HEK293 (cell line): ENCODE measurements around the gene SCG3.

ENCODE experiments used
- CTCF ChIA-PET: fragments of 350-600 bp; formaldehyde crosslinking; extraction: SDS; loops from one replicate; lab custom pipeline; 2021; ENCODE audit warnings: antibody characterized with exemption; lab: Yijun Ruan, JAX
- POLR2A ChIA-PET: fragments of 300-600 bp; formaldehyde crosslinking; extraction: SDS; loops from one replicate; lab custom pipeline; 2020; ENCODE audit warnings: antibody characterized with exemption, inconsistent platforms; lab: Yijun Ruan, JAX
- H3K27ac ChIP-seq: fragments of 200-500 bp; sonication (Bioruptor generic); 2 replicates; pipeline ENCODE4 v1.5.1; 2014; ENCODE audit warnings: low read depth, low read length, control low read depth, inconsistent platforms; ENCODE audit errors: extremely low read depth
- H3K36me3 ChIP-seq, 2 experiments: fragments of 200-500 bp in 1 of 2; sonication (Bioruptor generic) in 1 of 2; 1 replicate in 1 of 2; 2 replicates in 1 of 2; pipeline ENCODE4 v1.5.1; 2014 to 2017; ENCODE audit warnings: inconsistent platforms in 2 of 2, low read length in 2 of 2; ENCODE audit not compliant: control insufficient read depth in 2 of 2, insufficient read depth in 1 of 2
- H3K4me1 ChIP-seq: fragments of 200-500 bp; sonication (Bioruptor generic); 2 replicates; pipeline ENCODE4 v1.5.1; 2014; ENCODE audit warnings: mild to moderate bottlenecking, low read length, inconsistent platforms; ENCODE audit not compliant: control insufficient read depth, insufficient read depth
- H3K4me3 ChIP-seq: 2 replicates; pipeline ENCODE4 v1.5.1; 2011; ENCODE audit warnings: low read depth, mild to moderate bottlenecking, control low read depth, low read length, moderate library complexity
- H3K9me3 ChIP-seq: fragments of 200-500 bp; sonication (Bioruptor generic); 2 replicates; pipeline ENCODE4 v1.5.1; 2014; ENCODE audit warnings: low read depth, low read length, inconsistent platforms; ENCODE audit not compliant: control insufficient read depth, insufficient read depth
- HOXC10 ChIP-seq: sonication (generic); formaldehyde crosslinking; IDR thresholded peaks from 2 replicates; pipeline ENCODE4 v1.8.1; 2023; ENCODE audit warnings: mild to moderate bottlenecking, missing genetic modification reagents
- PRDM4 ChIP-seq: fragments of 450-650 bp; formaldehyde crosslinking; IDR thresholded peaks from 2 replicates; pipeline ENCODE4 v1.5.1; 2017; ENCODE audit warnings: missing biosample characterization, missing genetic modification characterization
- REST ChIP-seq: fragments of 450-650 bp; formaldehyde crosslinking; IDR thresholded peaks from 2 replicates; pipeline ENCODE4 v1.5.1; 2016; ENCODE audit warnings: missing biosample characterization, missing genetic modification characterization
- SCRT2 ChIP-seq: fragments of 450-650 bp; formaldehyde crosslinking; IDR thresholded peaks from 2 replicates; pipeline ENCODE4 v1.5.1; 2016; ENCODE audit warnings: missing biosample characterization, missing genetic modification characterization
- ZBTB20 ChIP-seq: fragments of 450-650 bp; formaldehyde crosslinking; IDR thresholded peaks from 2 replicates; pipeline ENCODE4 v1.5.1; 2016; ENCODE audit warnings: missing biosample characterization, missing genetic modification characterization
- ZBTB48 ChIP-seq: fragments of 450-650 bp; formaldehyde crosslinking; IDR thresholded peaks from 2 replicates; pipeline ENCODE4 v1.5.1; 2016; ENCODE audit warnings: missing biosample characterization, missing genetic modification characterization
- ZFHX2 ChIP-seq: fragments of 450-650 bp; formaldehyde crosslinking; conservative IDR thresholded peaks from 2 replicates; pipeline ENCODE4 v1.5.1; 2016; ENCODE audit warnings: missing biosample characterization, missing genetic modification characterization
- ZFP41 ChIP-seq: fragments of 450-650 bp; formaldehyde crosslinking; IDR thresholded peaks from 2 replicates; pipeline ENCODE4 v1.5.1; 2016; ENCODE audit warnings: missing biosample characterization, missing genetic modification characterization, borderline replicate concordance
- ZNF10 ChIP-seq: fragments of 450-650 bp; formaldehyde crosslinking; IDR thresholded peaks from 2 replicates; pipeline ENCODE4 v1.5.1; 2017; ENCODE audit warnings: missing biosample characterization, missing genetic modification characterization
- ZNF148 ChIP-seq: fragments of 450-650 bp; formaldehyde crosslinking; IDR thresholded peaks from 2 replicates; pipeline ENCODE4 v1.5.0; 2017; ENCODE audit warnings: missing biosample characterization, missing genetic modification characterization, borderline replicate concordance
- ZNF184 ChIP-seq: fragments of 450-650 bp; IDR thresholded peaks from 2 replicates; pipeline ENCODE4 v1.5.1; 2018; ENCODE audit warnings: missing biosample characterization, mild to moderate bottlenecking, missing genetic modification characterization
- ZNF239 ChIP-seq: fragments of 450-650 bp; formaldehyde crosslinking; IDR thresholded peaks from 2 replicates; pipeline ENCODE4 v1.5.1; 2016; ENCODE audit warnings: missing biosample characterization, missing genetic modification characterization
- ZNF433 ChIP-seq: fragments of 450-650 bp; formaldehyde crosslinking; IDR thresholded peaks from 2 replicates; pipeline ENCODE4 v1.5.1; 2016; ENCODE audit warnings: missing biosample characterization, missing genetic modification characterization, low read depth
- ZNF529 ChIP-seq: fragments of 450-650 bp; formaldehyde crosslinking; IDR thresholded peaks from 2 replicates; pipeline ENCODE4 v1.5.1; 2017; ENCODE audit warnings: missing genetic modification characterization, missing biosample characterization; ENCODE audit not compliant: insufficient replicate concordance
- ZNF621 ChIP-seq: fragments of 450-650 bp; formaldehyde crosslinking; IDR thresholded peaks from 2 replicates; pipeline ENCODE4 v1.5.1; 2017; ENCODE audit warnings: missing biosample characterization, missing genetic modification characterization
- ZNF624 ChIP-seq: fragments of 450-650 bp; formaldehyde crosslinking; IDR thresholded peaks from 2 replicates; pipeline ENCODE4 v1.5.1; 2017; ENCODE audit warnings: missing biosample characterization, missing genetic modification characterization
- ZNF76 ChIP-seq: fragments of 450-650 bp; formaldehyde crosslinking; IDR thresholded peaks from 2 replicates; pipeline ENCODE4; 2016; ENCODE audit warnings: low read depth, missing biosample characterization, missing genetic modification characterization, borderline replicate concordance
- ZSCAN18 ChIP-seq: fragments of 450-650 bp; formaldehyde crosslinking; IDR thresholded peaks from 2 replicates; pipeline ENCODE4 v1.5.1; 2016; ENCODE audit warnings: missing biosample characterization, missing genetic modification characterization
- ZSCAN23 ChIP-seq: fragments of 450-650 bp; formaldehyde crosslinking; IDR thresholded peaks from 2 replicates; pipeline ENCODE4 v1.5.1; 2016; ENCODE audit warnings: missing biosample characterization, missing genetic modification characterization

Gene SCG3

GRCh38 chr15:51752888-51753287 lies 71.6 kb downstream of the SCG3 start (continued):
- TF ChIP-seq ZNF76 = no peak

- Histone ChIP-seq H3K27ac (no peak overlapping the region), H3K4me3 (no peak overlapping the region), H3K36me3 (no peaks in the 10 kb centered on the region), H3K4me1 (0 out of 2 replicates have a peak, but pooled peaks cover 2% of the 10 kb centered on the region), H3K9me3 (no peaks in the 10 kb centered on the region)
- ChIA-PET POLR2A (no interaction called here), CTCF (interaction anchor here (0.6 to 1.2 kb wide), 2 partner anchors 18 to 66 kb away, joined by 4 to 5 read pairs; no protein-coding TSS in a partner anchor)
- TF ChIP-seq ZNF10 = no peak
- TF ChIP-seq PRDM4 = no peak
- no peak for TF ChIP-seq ZNF239
- TF ChIP-seq ZFHX2 (tag by site-specific recombination) = no peak
- no peak for TF ChIP-seq ZNF529 (tag by site-specific recombination)
- no peak for TF ChIP-seq ZFP41 (tag by site-specific recombination)
- TF ChIP-seq ZNF621 (tag by site-specific recombination) = no peak
- no peak for TF ChIP-seq HOXC10 (CRISPR knock-in tag)
- TF ChIP-seq ZNF148 (tag by site-specific recombination) = no peak
- TF ChIP-seq ZNF184 (tag by site-specific recombination) = no peak
- no peak for TF ChIP-seq SCRT2
- no peak for TF ChIP-seq ZNF624 (tag by site-specific recombination)
- no peak for TF ChIP-seq ZBTB20
- TF ChIP-seq ZSCAN18 (tag by site-specific recombination) = no peak
- TF ChIP-seq ZSCAN23 (tag by site-specific recombination) = no peak
- no peak for TF ChIP-seq ZNF433 (tag by site-specific recombination)
- TF ChIP-seq REST (tag by site-specific recombination) = no peak
- TF ChIP-seq ZBTB48 (tag by site-specific recombination) = no peak
These were observed 73.0 kb downstream of the SCG3 start for GRCh38 chr15:51754267-51754666.
